ENCODE results near the gene EFNA1. TPM values are rescaled to one million over a fixed set of nuclear protein-coding genes. Genes with fewer than 3 reads are reported as not detected.

Gene EFNA1
- polyA plus RNA-seq, 2 of the 4 experiments (the other 2 are of a cell fraction): 25.1 to 38.9 TPM

DNA sequence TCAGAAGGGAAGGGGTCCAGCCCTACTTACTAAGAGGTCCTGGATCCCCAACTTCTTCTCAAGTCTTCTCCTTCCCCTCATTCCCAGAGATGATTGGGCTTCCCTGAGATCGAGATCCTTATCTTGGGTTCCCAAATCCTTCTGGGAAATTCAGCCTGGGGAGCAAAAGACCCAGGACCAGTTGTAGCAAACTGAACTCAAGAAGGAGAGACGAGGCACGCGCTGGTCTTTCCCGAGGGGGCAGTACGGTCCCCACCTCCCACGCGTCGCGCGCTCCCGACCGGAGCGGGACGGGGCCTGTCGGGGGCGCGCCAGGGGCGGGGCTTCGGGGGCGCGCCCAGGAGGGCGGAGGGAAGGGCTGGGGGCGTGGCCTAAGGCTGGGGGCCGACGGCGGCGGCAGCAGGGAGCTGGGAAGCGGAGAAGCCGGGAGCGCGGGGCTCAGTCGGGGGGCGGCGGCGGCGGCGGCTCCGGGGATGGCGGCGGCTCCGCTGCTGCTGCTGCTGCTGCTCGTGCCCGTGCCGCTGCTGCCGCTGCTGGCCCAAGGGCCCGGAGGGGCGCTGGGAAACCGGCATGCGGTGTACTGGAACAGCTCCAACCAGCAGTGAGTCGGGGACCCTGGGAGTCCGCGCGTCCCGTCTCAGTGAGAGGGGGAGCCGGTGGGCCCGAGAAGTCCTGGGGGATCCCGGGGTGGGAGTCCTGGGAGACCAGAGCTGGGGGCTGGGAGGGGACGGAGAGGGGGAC is 49.0 kb upstream of the EFNA1 start, which contains the start of gene EFNA3:
Gene EFNA3, plus strand, starts transcription at position 369 of the 741 bp plus-strand sequence. Its CDS starts 105 bp downstream, at position 474.
- ChIA-PET CTCF (interaction anchor here (0.9 to 17.9 kb wide), 5 partner anchors 9 to 409 kb away, joined by 3 to 319 read pairs (median 3); partner anchors contain the start of genes ADAM15 and EFNA4), POLR2A (no interaction called here)
- DNase-seq (ENCODE audit: low read depth in 1 of 2, low spot score in 1 of 2) (peak; percentile 50 to 77), FAIRE-seq (no peak), ATAC-seq (peak; percentile 9 to 41; a peak in 4 of 6 replicates)
- Histone ChIP-seq H3K9me3 (no peaks in the 10 kb centered on the region), H3K27ac (peak within 1 kb of the TSS; percentile 50 to 78; a peak in 5 of 6 replicates), H3K4me1 (peaks cover 44% of the 10 kb centered on the region), H3K4me3 (peak within 1 kb of the TSS; percentile 55), H3K4me2 (peak within 1 kb of the TSS; percentile 99)
- 5% methylated on average over 15 of the region's 59 CpGs for WGBS (ENCODE audit: missing lambda C conversion rate)
- no peak for TF ChIP-seq PHF8 (IDR thresholded peaks at IDR 0.05; ENCODE audit: borderline replicate concordance, low read depth)
- TF ChIP-seq JUN (IDR thresholded peaks at IDR 0.05): no peak
- no peak for TF ChIP-seq TP53 (CRISPR knock-in tag; IDR thresholded peaks at IDR 0.05)
- no peak for TF ChIP-seq CTCF (IDR thresholded peaks at IDR 0.05)
- TF ChIP-seq BHLHE40 (IDR thresholded peaks at IDR 0.05; ENCODE audit: low read depth, low read length): no peak
- TF ChIP-seq HMGXB4 (CRISPR knock-in tag; IDR thresholded peaks at IDR 0.05; ENCODE audit: borderline replicate concordance): no peak
- no peak for TF ChIP-seq SREBF2 (IDR thresholded peaks at IDR 0.05)
- TF ChIP-seq HOXB13 (CRISPR knock-in tag; IDR thresholded peaks at IDR 0.05; ENCODE audit: low read depth): no peak
- TF ChIP-seq, protein P1, sequence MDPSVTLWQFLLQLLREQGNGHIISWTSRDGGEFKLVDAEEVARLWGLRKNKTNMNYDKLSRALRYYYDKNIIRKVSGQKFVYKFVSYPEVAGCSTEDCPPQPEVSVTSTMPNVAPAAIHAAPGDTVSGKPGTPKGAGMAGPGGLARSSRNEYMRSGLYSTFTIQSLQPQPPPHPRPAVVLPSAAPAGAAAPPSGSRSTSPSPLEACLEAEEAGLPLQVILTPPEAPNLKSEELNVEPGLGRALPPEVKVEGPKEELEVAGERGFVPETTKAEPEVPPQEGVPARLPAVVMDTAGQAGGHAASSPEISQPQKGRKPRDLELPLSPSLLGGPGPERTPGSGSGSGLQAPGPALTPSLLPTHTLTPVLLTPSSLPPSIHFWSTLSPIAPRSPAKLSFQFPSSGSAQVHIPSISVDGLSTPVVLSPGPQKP (IDR thresholded peaks at IDR 0.05; ENCODE audit: low read depth, low read length): no peak
- no peak for TF ChIP-seq NPAS2 (CRISPR knock-in tag; IDR thresholded peaks at IDR 0.05; ENCODE audit: borderline replicate concordance)
- TF ChIP-seq MAX (IDR thresholded peaks at IDR 0.05): no peak
- TF ChIP-seq HEYL (CRISPR knock-in tag; IDR thresholded peaks at IDR 0.05): no peak
- no peak for TF ChIP-seq ZC3H11A (IDR thresholded peaks at IDR 0.05)
- TF ChIP-seq KDM5A (IDR thresholded peaks at IDR 0.05): no peak
- TF ChIP-seq PBX3 (IDR thresholded peaks at IDR 0.05): no peak
- TF ChIP-seq, protein P2, sequence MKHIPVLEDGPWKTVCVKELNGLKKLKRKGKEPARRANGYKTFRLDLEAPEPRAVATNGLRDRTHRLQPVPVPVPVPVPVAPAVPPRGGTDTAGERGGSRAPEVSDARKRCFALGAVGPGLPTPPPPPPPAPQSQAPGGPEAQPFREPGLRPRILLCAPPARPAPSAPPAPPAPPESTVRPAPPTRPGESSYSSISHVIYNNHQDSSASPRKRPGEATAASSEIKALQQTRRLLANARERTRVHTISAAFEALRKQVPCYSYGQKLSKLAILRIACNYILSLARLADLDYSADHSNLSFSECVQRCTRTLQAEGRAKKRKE (CRISPR knock-in tag; IDR thresholded peaks at IDR 0.05; ENCODE audit: low read depth): no peak

GRCh38 chr1:155079210-155079486 is 48.5 kb upstream of the EFNA1 start:
- Histone ChIP-seq H3K4me2 (peak overlapping the region; percentile 99), H3K4me3 (peak overlapping the region; percentile 55), H3K9me3 (no peaks in the 10 kb centered on the region), H3K27ac (peak overlapping the region; percentile 50 to 78; a peak in 5 of 6 replicates), H3K4me1 (peaks cover 48% of the 10 kb centered on the region)
- FAIRE-seq: no peak
- WGBS (ENCODE audit: missing lambda C conversion rate): 43% methylated on average over 10 of the region's 10 CpGs
- ATAC-seq: peak in 1 of 2 experiments; percentile 1; a peak in 2 of 6 replicates
- no peak for DNase-seq (ENCODE audit: low read depth in 1 of 2, low spot score in 1 of 2)
- TF ChIP-seq CHD4 (IDR thresholded peaks at IDR 0.05; ENCODE audit: borderline replicate concordance) (no peak), HOXB13 (CRISPR knock-in tag; IDR thresholded peaks at IDR 0.05; ENCODE audit: low read depth) (no peak), ZFP36 (IDR thresholded peaks at IDR 0.05; ENCODE audit: borderline replicate concordance, partially characterized antibody) (no peak), RARB (CRISPR knock-in tag; IDR thresholded peaks at IDR 0.05) (no peak), JUN (IDR thresholded peaks at IDR 0.05) (no peak), MAZ (IDR thresholded peaks at IDR 0.05; ENCODE audit: borderline replicate concordance, low read depth, low read length) (no peak), SREBF2 (IDR thresholded peaks at IDR 0.05) (no peak), RFX5 (IDR thresholded peaks at IDR 0.05) (no peak), POLR2A (IDR thresholded peaks at IDR 0.05; ENCODE audit: low read length) (no peak)
- TF ChIP-seq, protein P1 (IDR thresholded peaks at IDR 0.05; ENCODE audit: low read depth, low read length): no peak
- CTCF ChIA-PET: interaction anchor here (1.0 to 17.9 kb wide), 5 partner anchors 8 to 410 kb away, joined by 3 to 319 read pairs (median 10); partner anchors contain the start of genes ADAM15 and EFNA4
- POLR2A ChIA-PET: no interaction called here

All from A549 (cell line).